NCI-H128 (cell line): ENCODE measurements around the gene NUAK1.

Experiments used
- DNase-seq: peaks from one replicate; lab custom pipeline; 2025; ENCODE audit not compliant: unreplicated experiment; lab: John Stamatoyannopoulos, UW

NUAK1 gene

GRCh38 chr12:106113042-106113441 is 25.7 kb downstream of the NUAK1 start:
- DNase-seq, result no peak

GRCh38 chr12:106112145-106112821 is 26.5 kb downstream of the NUAK1 start:
- DNase-seq, result peak; percentile 8

GRCh38 chr12:106110626-106111300 is 28.0 kb downstream of the NUAK1 start:
- DNase-seq, result no peak

GRCh38 chr12:106109168-106109910 is 29.4 kb downstream of the NUAK1 start:
- no peak for DNase-seq

- DNase-seq, result no peak
These were observed 30.4 kb downstream of the NUAK1 start for GRCh38 chr12:106108185-106108835.

GRCh38 chr12:106107566-106107965 is 31.2 kb downstream of the NUAK1 start:
- no peak for DNase-seq

- DNase-seq, result no peak
These were observed 31.9 kb downstream of the NUAK1 start for GRCh38 chr12:106106892-106107291.

GRCh38 chr12:106106061-106106566 is 32.6 kb downstream of the NUAK1 start:
- DNase-seq, result peak; percentile 55

GRCh38 chr12:106101803-106102202 is 37.0 kb downstream of the NUAK1 start:
- DNase-seq, result no peak

- no peak for DNase-seq
These were observed 40.0 kb downstream of the NUAK1 start for GRCh38 chr12:106098691-106099200.

- no peak for DNase-seq
These were observed 41.7 kb downstream of the NUAK1 start for GRCh38 chr12:106097011-106097410.

GRCh38 chr12:106096376-106096775 is 42.4 kb downstream of the NUAK1 start:
- no peak for DNase-seq

GRCh38 chr12:106094304-106094703 is 44.5 kb downstream of the NUAK1 start:
- no peak for DNase-seq

- no peak for DNase-seq
These were observed 45.5 kb downstream of the NUAK1 start for GRCh38 chr12:106093246-106093645.

GRCh38 chr12:106091446-106091820 is 47.3 kb downstream of the NUAK1 start:
- no peak for DNase-seq

GRCh38 chr12:106090591-106091445 is 47.9 kb downstream of the NUAK1 start:
- DNase-seq, result no peak

GRCh38 chr12:106089935-106090334 is 48.8 kb downstream of the NUAK1 start:
- no peak for DNase-seq

- no peak for DNase-seq
These were observed 49.8 kb downstream of the NUAK1 start for GRCh38 chr12:106088811-106089485.

- no peak for DNase-seq
These were observed 50.4 kb downstream of the NUAK1 start for GRCh38 chr12:106088246-106088808.
